Measurements from ENCODE around the gene GFAP. TPM values are rescaled to one million over a fixed set of nuclear protein-coding genes. Genes with fewer than 3 reads are reported as not detected.

Gene GFAP
- total RNA-seq, 2 experiments from 2014 or later, result not detected

DNA sequence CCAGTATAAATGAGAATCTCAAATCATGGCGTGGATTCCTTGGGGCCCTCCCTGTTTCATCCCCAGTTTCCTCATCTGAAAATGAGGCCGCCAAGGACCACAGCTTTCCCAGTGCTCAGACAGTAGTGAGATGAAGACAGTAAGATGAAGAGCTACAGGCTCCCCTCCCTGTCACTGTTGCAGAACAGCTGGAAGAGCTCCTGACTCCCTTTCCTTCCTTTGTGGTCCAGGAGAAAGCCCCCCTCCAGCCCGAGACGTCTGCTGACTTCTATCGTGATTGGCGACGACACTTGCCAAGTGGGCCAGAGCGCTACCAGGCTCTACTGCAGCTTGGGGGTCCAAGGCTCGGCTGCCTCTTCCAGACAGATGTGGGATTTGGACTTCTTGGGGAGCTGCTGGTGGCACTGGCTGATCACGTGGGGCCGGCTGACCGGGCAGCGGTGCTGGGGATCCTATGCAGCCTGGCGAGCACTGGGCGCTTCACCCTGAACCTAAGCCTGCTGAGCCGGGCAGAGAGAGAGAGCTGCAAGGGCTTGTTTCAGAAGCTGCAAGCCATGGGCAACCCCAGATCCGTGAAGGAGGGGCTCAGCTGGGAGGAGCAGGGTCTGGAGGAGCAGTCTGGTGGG lies 13.1 kb downstream of the GFAP start:
- CTCF ChIA-PET, result interaction anchor here (0.7 to 1.9 kb wide), 9 partner anchors 11 to 230 kb away, joined by 3 to 5 read pairs (median 3); partner anchors contain the start of gene PLCD3
- ATAC-seq, result no peak
- intact Hi-C loops (cut with micrococcal nuclease), result no loop called here
- Mint-ChIP-seq H3K36me3 (ENCODE audit: low read depth) (peaks cover 4% of the 10 kb centered on the region), H3K9me3 (no peaks in the 10 kb centered on the region), H3K27ac (no peak overlapping the region), H3K4me3 (no peak overlapping the region), H3K27me3 (no peaks in the 10 kb centered on the region), H3K4me1 (ENCODE audit: low read depth) (peaks cover 16% of the 10 kb centered on the region)
- no peak for DNase-seq
- TF ChIP-seq, protein P1, sequence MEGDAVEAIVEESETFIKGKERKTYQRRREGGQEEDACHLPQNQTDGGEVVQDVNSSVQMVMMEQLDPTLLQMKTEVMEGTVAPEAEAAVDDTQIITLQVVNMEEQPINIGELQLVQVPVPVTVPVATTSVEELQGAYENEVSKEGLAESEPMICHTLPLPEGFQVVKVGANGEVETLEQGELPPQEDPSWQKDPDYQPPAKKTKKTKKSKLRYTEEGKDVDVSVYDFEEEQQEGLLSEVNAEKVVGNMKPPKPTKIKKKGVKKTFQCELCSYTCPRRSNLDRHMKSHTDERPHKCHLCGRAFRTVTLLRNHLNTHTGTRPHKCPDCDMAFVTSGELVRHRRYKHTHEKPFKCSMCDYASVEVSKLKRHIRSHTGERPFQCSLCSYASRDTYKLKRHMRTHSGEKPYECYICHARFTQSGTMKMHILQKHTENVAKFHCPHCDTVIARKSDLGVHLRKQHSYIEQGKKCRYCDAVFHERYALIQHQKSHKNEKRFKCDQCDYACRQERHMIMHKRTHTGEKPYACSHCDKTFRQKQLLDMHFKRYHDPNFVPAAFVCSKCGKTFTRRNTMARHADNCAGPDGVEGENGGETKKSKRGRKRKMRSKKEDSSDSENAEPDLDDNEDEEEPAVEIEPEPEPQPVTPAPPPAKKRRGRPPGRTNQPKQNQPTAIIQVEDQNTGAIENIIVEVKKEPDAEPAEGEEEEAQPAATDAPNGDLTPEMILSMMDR (IDR thresholded peaks at IDR 0.05), result no peak
- POLR2A ChIA-PET, result no interaction called here

DNA sequence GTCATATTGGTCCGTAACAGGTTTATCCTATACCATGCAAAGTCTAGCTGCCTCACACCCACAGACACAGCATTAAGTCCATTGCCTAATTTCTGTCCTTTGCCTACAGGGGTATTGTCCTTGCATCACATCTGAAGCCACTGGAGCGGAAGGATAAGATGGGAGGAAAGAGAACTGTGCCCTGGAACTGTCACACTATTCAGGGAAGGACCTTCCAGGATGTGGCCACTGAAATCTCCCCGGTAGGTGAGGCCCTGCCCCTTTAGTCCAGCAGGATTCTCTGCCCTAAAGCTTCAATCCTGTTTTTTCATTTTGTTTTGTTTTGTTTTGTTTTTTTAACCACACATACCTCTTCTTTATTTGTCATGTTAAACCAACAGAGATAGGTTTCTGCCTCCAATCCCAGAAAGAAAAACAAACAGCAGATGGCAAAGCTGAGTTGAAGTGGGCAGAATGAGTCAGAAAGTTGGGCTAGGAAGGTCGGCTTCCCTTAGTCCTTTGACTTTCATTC lies 13.8 kb downstream of the GFAP start:
- intact Hi-C loops (cut with micrococcal nuclease), result no loop called here
- TF ChIP-seq, protein P1 (IDR thresholded peaks at IDR 0.05), result no peak
- no peak overlapping the region for H3K4me3 Mint-ChIP-seq
- ATAC-seq, result no peak
- peaks cover 16% of the 10 kb centered on the region for H3K4me1 Mint-ChIP-seq (ENCODE audit: low read depth)
- peaks cover 4% of the 10 kb centered on the region for H3K36me3 Mint-ChIP-seq (ENCODE audit: low read depth)
- ChIA-PET CTCF (interaction anchor here (0.8 to 3.4 kb wide), 5 partner anchors 19 to 231 kb away, joined by 3 to 10 read pairs (median 3); partner anchors contain the start of gene PLCD3), POLR2A (interaction anchor here (2.3 kb wide), 1 partner anchor 17 kb away, joined by 6 read pairs; no protein-coding TSS in a partner anchor)
- H3K27me3 Mint-ChIP-seq, result no peaks in the 10 kb centered on the region
- H3K9me3 Mint-ChIP-seq, result no peaks in the 10 kb centered on the region
- no peak overlapping the region for H3K27ac Mint-ChIP-seq
- DNase-seq, result no peak

DNA sequence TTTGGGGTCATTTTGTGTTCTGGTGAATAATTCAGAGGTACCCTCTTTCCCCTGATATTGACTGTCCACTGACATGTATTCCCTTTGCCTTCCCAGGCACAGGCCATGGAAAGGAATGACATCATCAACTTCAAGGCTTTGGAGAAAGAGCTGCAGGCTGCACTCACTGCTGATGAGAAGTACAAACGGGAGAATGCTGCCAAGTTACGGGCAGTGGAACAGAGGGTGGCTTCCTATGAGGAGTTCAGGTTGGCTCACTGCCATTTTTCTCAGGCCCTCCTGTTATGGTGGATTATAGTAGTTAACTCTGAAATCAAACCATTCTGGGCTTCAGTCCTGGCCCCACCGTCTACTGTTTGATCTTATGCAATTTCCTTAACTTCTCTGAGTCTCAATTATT lies 14.4 kb downstream of the GFAP start:
- TF ChIP-seq, protein P1 (IDR thresholded peaks at IDR 0.05), result no peak
- Mint-ChIP-seq H3K4me1 (ENCODE audit: low read depth) (peaks cover 19% of the 10 kb centered on the region), H3K9me3 (no peaks in the 10 kb centered on the region), H3K36me3 (ENCODE audit: low read depth) (peaks cover 8% of the 10 kb centered on the region), H3K27ac (no peak overlapping the region), H3K4me3 (no peak overlapping the region), H3K27me3 (no peaks in the 10 kb centered on the region)
- ChIA-PET POLR2A (interaction anchor here (0.9 to 2.3 kb wide), 2 partner anchors 18 to 20 kb away, joined by 3 to 6 read pairs; no protein-coding TSS in a partner anchor), CTCF (interaction anchor here (3.4 kb wide), 1 partner anchor 20 kb away, joined by 10 read pairs; no protein-coding TSS in a partner anchor)
- intact Hi-C loops (cut with micrococcal nuclease), result no loop called here
- no peak for ATAC-seq
- DNase-seq, result no peak

DNA sequence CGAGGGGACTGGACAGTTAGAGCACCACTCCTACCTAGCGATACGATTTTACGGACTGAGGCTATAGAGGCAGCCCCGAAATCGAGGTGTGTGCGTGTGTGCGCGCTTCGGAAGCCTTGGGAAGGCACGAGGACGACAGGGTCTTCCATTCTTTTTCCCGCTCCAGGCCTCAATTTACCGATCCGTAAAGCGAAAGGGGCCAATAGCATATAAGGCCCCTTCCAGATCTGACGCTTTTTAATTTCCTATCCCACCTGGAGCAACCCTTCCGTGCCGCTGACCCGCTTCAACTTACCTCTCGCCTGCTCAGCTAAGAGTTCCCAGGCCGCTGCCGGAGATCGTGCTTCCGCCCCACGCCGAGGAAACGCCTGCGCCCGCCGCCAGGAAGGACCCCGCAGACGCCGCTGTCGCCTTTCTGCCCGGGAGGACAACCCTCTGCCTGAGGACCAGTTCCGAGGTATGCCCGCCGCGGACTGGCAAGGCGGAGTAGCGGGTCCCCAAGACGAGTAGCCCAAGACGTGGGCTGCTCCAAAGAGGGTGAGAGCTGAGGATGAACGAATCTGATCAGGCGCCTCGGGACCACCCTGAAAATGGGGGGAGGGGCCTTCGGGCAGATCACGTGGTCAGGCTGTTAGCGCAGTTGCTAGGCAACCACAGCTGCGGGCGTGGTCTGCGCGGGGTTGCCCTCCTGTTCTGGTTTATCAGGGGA lies 16.1 kb downstream of the GFAP start, which contains the start of gene EFTUD2:
EFTUD2 (minus strand) TSS at position 372 of the 709 bp plus-strand sequence. CDS start 4,924 bp downstream, outside the sequence.
- Mint-ChIP-seq H3K4me3 (peak within 1 kb of the TSS; percentile 85), H3K36me3 (ENCODE audit: low read depth) (peaks cover 16% of the 10 kb centered on the region), H3K27ac (peak within 1 kb of the TSS; percentile 100), H3K27me3 (no peaks in the 10 kb centered on the region), H3K4me1 (ENCODE audit: low read depth) (peaks cover 27% of the 10 kb centered on the region), H3K9me3 (no peaks in the 10 kb centered on the region)
- ChIA-PET CTCF (interaction anchor here (0.6 to 3.4 kb wide), 9 partner anchors 9 to 236 kb away, joined by 3 to 10 read pairs (median 6); partner anchors contain the start of gene ACBD4), POLR2A (interaction anchor here (0.6 to 2.4 kb wide), 17 partner anchors 14 to 956 kb away, joined by 3 to 11 read pairs (median 4); partner anchors contain the start of genes GFAP and KIF18B)
- TF ChIP-seq, protein P1 (IDR thresholded peaks at IDR 0.05), result no peak
- peak; percentile 96 for ATAC-seq
- peak; percentile 94 for DNase-seq
- intact Hi-C loops (cut with micrococcal nuclease), result no loop called here
